Breast epithelium (tissue), 4 donors: ENCODE measurements around the gene CCDC85A. TPM values are rescaled to one million over a fixed set of nuclear protein-coding genes. Genes with fewer than 3 reads are reported as not detected.
"Not testable (repeated sequence)": the region's sequence is repeated elsewhere in the genome, so short reads cannot be mapped to it uniquely, and the experiment has no call there.

Experiments used
- DNase-seq, 2 donors: peaks; one replicate each; pipeline ENCODE4 v3.0.0-alpha.2; 2019; ENCODE audit warnings: low spot score in 2 of 2
- H3K27ac ChIP-seq, 2 donors: fragments of 200-600 bp; sonication (generic) in 1 of 2; one replicate each; pipeline ENCODE4 v1.5.1; 2016 to 2019; ENCODE audit warnings: mild to moderate bottlenecking in 1 of 2
- H3K27me3 ChIP-seq, 2 donors: fragments of 200-600 bp; sonication (generic) in 1 of 2; one replicate each; pipeline versions ENCODE4 v1.5.1 to v1.6.0; 2017 to 2019; ENCODE audit warnings: control low read depth in 1 of 2, mild to moderate bottlenecking in 1 of 2
- H3K36me3 ChIP-seq: fragments of 200-600 bp; one replicate; pipeline ENCODE4 v1.5.1; 2019
- H3K4me1 ChIP-seq, 2 donors: fragments of 200-600 bp; sonication (generic); one replicate each; pipeline ENCODE4 v1.5.1; 2016 to 2019; ENCODE audit warnings: control low read depth in 1 of 2
- H3K4me3 ChIP-seq, 3 donors: fragments of 200-600 bp; sonication (generic); 1 replicate in 2 of 3; 2 replicates in 1 of 3; pipeline ENCODE4 v1.5.1; 2016 to 2019; ENCODE audit warnings: mild to moderate bottlenecking in 3 of 3, moderate library complexity in 2 of 3
- H3K9me3 ChIP-seq, 2 donors: fragments of 200-600 bp; sonication (generic) in 1 of 2; one replicate each; pipeline ENCODE4 v1.5.1; 2016 to 2019; ENCODE audit warnings: control low read depth in 1 of 2
- CTCF ChIP-seq, 3 donors: fragments of 450-650 bp; IDR thresholded peaks; one replicate each; pipeline ENCODE4 v1.5.1; 2016 to 2017; ENCODE audit warnings: antibody characterized with exemption in 3 of 3, mild to moderate bottlenecking in 3 of 3, moderate library complexity in 3 of 3
- POLR2A ChIP-seq: fragments of 450-650 bp; IDR thresholded peaks from one replicate; pipeline ENCODE4 v1.6.1; 2016; ENCODE audit warnings: antibody characterized with exemption, mild to moderate bottlenecking, moderate library complexity
- POLR2AphosphoS5 ChIP-seq, 3 donors: sonication (generic); formaldehyde crosslinking; IDR thresholded peaks; one replicate each; pipeline ENCODE4 v1.6.1; 2017; ENCODE audit warnings: antibody characterized with exemption in 3 of 3
- intact Hi-C: fragments of 100-400 bp; cut with DNase I; formaldehyde crosslinking; loops from one replicate; pipeline ENCODE4 v1.15.1; 2023; ENCODE audit warnings: low total_unique reads
- total RNA-seq, 3 donors: library from RNA; depleted of rRNA; stranded (reverse); fragments of >200 nt; gene quantifications; one replicate each; pipeline ENCODE4 v1.1.0, GENCODE V29; 2016

Gene CCDC85A
- total RNA-seq, 3 donors from 2014 or later: 3.1 to 11.5 (median 7.5) TPM

GRCh38 chr2:56151841-56152240, 31.9 kb upstream of the CCDC85A start:
- H3K9me3 ChIP-seq: no peaks in the 10 kb centered on the region
- no peaks in the 10 kb centered on the region for H3K36me3 ChIP-seq
- no peak for TF ChIP-seq CTCF (IDR thresholded peaks at IDR 0.05)
- no peak for TF ChIP-seq POLR2A
- TF ChIP-seq POLR2AphosphoS5 (IDR thresholded peaks at IDR 0.05): no peak
- H3K4me1 ChIP-seq: no peaks in the 10 kb centered on the region
- no peak overlapping the region for H3K4me3 ChIP-seq
- no peak for DNase-seq
- intact Hi-C loops: no loop called here
- no peaks in the 10 kb centered on the region for H3K27me3 ChIP-seq
- no peak overlapping the region for H3K27ac ChIP-seq

- Histone ChIP-seq H3K27me3 (no peaks in the 10 kb centered on the region), H3K4me3 (no peak overlapping the region), H3K36me3 (no peaks in the 10 kb centered on the region), H3K9me3 (no peaks in the 10 kb centered on the region), H3K4me1 (no peaks in the 10 kb centered on the region), H3K27ac (no peak overlapping the region)
- intact Hi-C loops: no loop called here
- DNase-seq: no peak
- TF ChIP-seq POLR2A: no peak
- TF ChIP-seq POLR2AphosphoS5 (IDR thresholded peaks at IDR 0.05): no peak
- TF ChIP-seq CTCF (IDR thresholded peaks at IDR 0.05): no peak
These were observed 28.6 kb upstream of the CCDC85A start for GRCh38 chr2:56155188-56155587.

GRCh38 chr2:56159875-56160274, 23.9 kb upstream of the CCDC85A start:
- H3K27ac ChIP-seq, H3K4me1 ChIP-seq, H3K4me3 ChIP-seq, H3K36me3 ChIP-seq, intact Hi-C loops, H3K27me3 ChIP-seq, DNase-seq, H3K9me3 ChIP-seq: not testable (repeated sequence)

GRCh38 chr2:56167616-56168562, 15.9 kb upstream of the CCDC85A start:
- no peak for TF ChIP-seq CTCF (IDR thresholded peaks at IDR 0.05)
- TF ChIP-seq POLR2A: no peak
- no peak for TF ChIP-seq POLR2AphosphoS5 (IDR thresholded peaks at IDR 0.05)
- no peaks in the 10 kb centered on the region for H3K36me3 ChIP-seq
- intact Hi-C loops: no loop called here
- H3K4me3 ChIP-seq: no peak overlapping the region
- H3K4me1 ChIP-seq: no peaks in the 10 kb centered on the region
- no peaks in the 10 kb centered on the region for H3K27me3 ChIP-seq
- H3K27ac ChIP-seq: no peak overlapping the region
- H3K9me3 ChIP-seq: no peaks in the 10 kb centered on the region
- no peak for DNase-seq

GRCh38 chr2:56169521-56169920, 14.3 kb upstream of the CCDC85A start:
- TF ChIP-seq POLR2AphosphoS5 (IDR thresholded peaks at IDR 0.05): no peak
- no peak for TF ChIP-seq CTCF (IDR thresholded peaks at IDR 0.05)
- no peak for TF ChIP-seq POLR2A
- no peaks in the 10 kb centered on the region for H3K27me3 ChIP-seq
- H3K36me3 ChIP-seq: no peaks in the 10 kb centered on the region
- DNase-seq: no peak
- H3K4me3 ChIP-seq: no peak overlapping the region
- no peak overlapping the region for H3K27ac ChIP-seq
- no peaks in the 10 kb centered on the region for H3K4me1 ChIP-seq
- intact Hi-C loops: no loop called here
- H3K9me3 ChIP-seq: no peaks in the 10 kb centered on the region
